CD4-positive, alpha-beta T cell treated with Interleukin-6 at 100 ng/mL for 8 hours (primary cell): ENCODE data around the gene CBX6.

Source experiments
- DNase-seq: peaks from one replicate; pipeline ENCODE4 v3.0.0-alpha.2; 2020; ENCODE audit warnings: mixed read lengths, low spot score

The CBX6 gene

DNA sequence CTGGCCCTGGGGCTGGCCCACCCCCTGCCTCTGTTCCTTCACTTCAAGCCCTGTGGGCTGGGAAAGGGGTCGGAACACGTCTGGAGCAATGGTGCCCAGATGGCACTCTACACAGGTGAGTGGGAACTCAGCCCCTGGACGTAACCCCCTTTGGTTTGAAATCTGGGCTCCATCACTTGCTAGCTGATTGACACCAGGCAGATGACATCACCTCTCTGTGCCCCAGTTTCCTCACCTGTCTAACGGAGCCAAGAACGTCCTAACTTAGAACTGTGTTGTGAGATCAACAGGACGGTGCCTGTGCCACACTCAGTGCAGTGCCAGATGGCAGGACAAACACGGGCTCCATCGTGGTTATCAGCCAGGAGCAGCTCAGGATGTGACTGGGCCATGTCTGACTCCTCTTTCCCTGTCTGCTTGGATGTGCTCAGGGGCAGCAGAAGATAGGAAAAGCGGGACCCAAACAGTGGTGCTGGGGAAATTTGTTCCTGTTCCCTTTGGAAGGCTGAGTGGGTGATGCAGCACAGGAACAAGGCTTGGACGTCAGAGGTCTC lies 52.6 kb downstream of the CBX6 start:
- DNase-seq = no peak

DNA sequence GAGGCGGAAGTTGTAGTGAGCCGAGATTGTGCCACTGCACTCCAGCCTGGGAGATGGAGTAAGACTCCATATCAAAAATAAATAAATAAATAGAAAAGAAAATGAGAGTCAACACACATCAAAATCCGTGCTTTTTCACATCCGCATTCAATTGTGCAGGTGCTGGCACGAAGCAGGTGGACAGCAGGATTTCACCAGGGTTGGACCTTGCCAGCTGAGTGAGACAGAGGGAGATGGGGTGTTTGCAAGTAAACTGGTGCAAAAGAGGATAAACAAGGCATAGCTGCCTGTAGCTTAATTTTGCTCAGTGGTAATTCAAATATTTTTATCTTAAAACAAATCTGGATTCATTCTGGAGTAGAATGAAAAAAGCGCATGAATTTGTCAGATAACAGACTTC lies 54.8 kb downstream of the CBX6 start:
- DNase-seq = no peak

DNA sequence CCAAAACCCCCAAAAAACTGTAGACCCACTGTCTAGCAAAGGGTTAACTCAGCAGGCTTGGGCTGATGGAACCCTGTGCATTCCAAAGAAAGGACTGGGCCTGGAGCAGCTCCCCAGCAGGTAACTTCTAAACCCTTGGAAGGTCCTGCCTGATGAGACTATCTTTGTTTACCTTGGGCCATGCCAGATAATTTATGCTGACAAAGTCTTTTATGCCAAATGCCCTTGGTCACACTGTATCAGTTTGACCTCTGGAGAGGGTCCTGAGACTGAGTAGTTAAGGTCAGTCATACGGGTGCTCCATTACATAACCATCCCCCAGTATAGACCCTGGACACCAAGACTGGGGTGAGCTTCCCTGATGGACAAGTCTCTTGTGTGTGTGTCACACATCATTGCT lies 56.2 kb downstream of the CBX6 start:
- DNase-seq = no peak
